Vagina (tissue), 2 donors: ENCODE data around the gene CACYBP.

Experiments
- CTCF ChIP-seq, 3 experiments: fragments of 450-650 bp in 2 of 3; fragments of 200-600 bp in 1 of 3; sonication (generic) in 1 of 3; IDR thresholded peaks; one replicate each; pipeline ENCODE4 v1.5.1; 2017 to 2019; ENCODE audit warnings: antibody characterized with exemption in 3 of 3, mild to moderate bottlenecking in 2 of 3, moderate library complexity in 2 of 3
- POLR2A ChIP-seq, 2 donors: fragments of 450-650 bp; IDR thresholded peaks; one replicate each; pipeline ENCODE4 v1.6.1; 2017; ENCODE audit warnings: antibody characterized with exemption in 2 of 2, mild to moderate bottlenecking in 2 of 2, moderate library complexity in 2 of 2

- TF ChIP-seq CTCF (IDR thresholded peaks at IDR 0.05) (no peak), POLR2A (IDR thresholded peaks at IDR 0.05) (no peak)
Observed at GRCh38 chr1:175024773-175025172, 25.0 kb downstream of the CACYBP start.
